Stimulated activated naive CD8-positive, alpha-beta T cell treated with anti-CD3 and anti-CD28 coated beads, Interleukin-15, Interleukin-2, amounts not matched to agents 100 ng/mL and 50 ng/mL, for 24 hours (primary cell): ENCODE data around the gene WWOX.

ENCODE experiments used
- H3K27ac Mint-ChIP-seq: one replicate; pipeline ENCODE4 v1.8.0; 2021; ENCODE audit warnings: mild to moderate bottlenecking, mixed read lengths
- H3K27me3 Mint-ChIP-seq: one replicate; pipeline ENCODE4 v1.8.0; 2021; ENCODE audit warnings: mixed read lengths
- H3K36me3 Mint-ChIP-seq: one replicate; pipeline ENCODE4 v1.8.0; 2021; ENCODE audit warnings: low read depth, mixed read lengths
- H3K4me1 Mint-ChIP-seq: one replicate; pipeline ENCODE4 v1.8.0; 2021; ENCODE audit warnings: low read depth, mixed read lengths
- H3K4me3 Mint-ChIP-seq: one replicate; pipeline ENCODE4 v1.8.0; 2021; ENCODE audit warnings: mild to moderate bottlenecking, mixed read lengths
- H3K9me3 Mint-ChIP-seq: one replicate; pipeline ENCODE4 v1.8.0; 2021; ENCODE audit warnings: mixed read lengths

Gene WWOX

DNA sequence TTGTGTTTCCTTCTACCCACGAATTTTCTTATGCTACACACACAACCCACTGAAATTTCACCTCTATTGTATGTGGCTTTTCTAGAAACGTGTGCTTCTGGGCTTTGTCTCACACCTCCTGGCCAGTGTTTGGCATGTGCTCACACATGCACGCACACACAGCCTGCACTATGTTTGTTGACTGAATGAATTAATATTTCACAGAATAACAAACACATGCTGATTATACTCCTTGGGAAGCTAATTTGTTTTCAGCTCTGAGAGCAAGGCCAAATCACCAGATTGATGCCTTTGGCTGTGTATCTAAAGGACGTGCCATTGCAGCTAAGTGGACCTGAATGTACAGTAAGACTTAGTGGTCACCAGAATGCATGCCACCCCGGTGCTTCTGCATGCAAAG lies 210.7 kb downstream of the WWOX start:
- Mint-ChIP-seq H3K4me1 (peaks cover 17% of the 10 kb centered on the region), H3K27ac (no peak overlapping the region), H3K36me3 (peaks cover 4% of the 10 kb centered on the region), H3K9me3 (no peaks in the 10 kb centered on the region), H3K27me3 (no peaks in the 10 kb centered on the region), H3K4me3 (no peak overlapping the region)

DNA sequence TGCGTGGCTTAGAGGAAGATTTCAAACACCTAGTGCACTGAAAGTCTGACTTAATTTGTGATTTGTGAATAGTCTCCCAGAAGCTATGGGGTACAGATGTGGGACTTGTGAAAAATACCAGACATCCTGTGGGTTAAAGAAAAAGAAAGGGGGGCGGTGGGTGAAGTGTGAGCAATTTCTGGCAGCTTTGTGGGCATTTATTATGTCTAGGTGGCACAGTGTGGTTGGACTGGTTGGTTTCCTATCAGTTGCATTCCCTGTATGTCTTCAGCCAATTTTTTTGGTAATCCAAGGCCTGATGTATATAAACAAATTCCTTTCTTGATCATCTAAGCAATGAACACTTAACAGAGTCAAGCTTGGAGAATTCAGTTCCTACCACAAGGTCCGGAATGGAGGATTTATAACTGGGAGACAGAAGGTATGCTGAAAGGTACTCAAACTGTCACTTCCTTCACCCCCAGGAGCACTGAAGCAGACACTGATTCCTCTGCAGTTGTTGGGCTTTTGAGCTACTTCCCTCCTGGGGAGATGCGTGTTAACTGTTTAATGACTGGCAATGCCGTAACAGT lies 211.6 kb downstream of the WWOX start:
- Mint-ChIP-seq H3K36me3 (peaks cover 3% of the 10 kb centered on the region), H3K27me3 (no peaks in the 10 kb centered on the region), H3K4me1 (peaks cover 17% of the 10 kb centered on the region), H3K4me3 (no peak overlapping the region), H3K27ac (no peak overlapping the region), H3K9me3 (no peaks in the 10 kb centered on the region)

DNA sequence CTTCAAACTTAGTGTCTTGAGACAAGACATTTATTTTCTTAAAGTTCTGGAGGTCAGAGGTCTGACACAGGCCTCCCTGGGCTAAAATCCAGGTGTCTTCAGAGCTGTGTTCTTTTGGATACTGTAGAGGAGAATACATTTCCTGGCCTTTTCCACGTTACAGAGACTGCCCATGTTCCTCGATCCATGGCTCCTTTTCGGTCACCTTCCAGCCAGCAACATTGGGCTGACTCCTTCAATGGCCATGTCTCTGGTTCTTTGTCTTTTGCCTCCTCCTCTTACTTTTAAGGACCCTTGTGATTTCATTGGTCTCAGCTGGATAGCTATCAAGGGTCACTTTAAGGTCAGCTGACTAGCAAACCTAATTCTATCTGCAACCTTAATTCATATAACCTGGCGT lies 212.4 kb downstream of the WWOX start:
- H3K27ac Mint-ChIP-seq = no peak overlapping the region
- peaks cover 4% of the 10 kb centered on the region for H3K36me3 Mint-ChIP-seq
- H3K4me3 Mint-ChIP-seq = no peak overlapping the region
- H3K27me3 Mint-ChIP-seq = no peaks in the 10 kb centered on the region
- H3K4me1 Mint-ChIP-seq = peaks cover 17% of the 10 kb centered on the region
- H3K9me3 Mint-ChIP-seq = no peaks in the 10 kb centered on the region

DNA sequence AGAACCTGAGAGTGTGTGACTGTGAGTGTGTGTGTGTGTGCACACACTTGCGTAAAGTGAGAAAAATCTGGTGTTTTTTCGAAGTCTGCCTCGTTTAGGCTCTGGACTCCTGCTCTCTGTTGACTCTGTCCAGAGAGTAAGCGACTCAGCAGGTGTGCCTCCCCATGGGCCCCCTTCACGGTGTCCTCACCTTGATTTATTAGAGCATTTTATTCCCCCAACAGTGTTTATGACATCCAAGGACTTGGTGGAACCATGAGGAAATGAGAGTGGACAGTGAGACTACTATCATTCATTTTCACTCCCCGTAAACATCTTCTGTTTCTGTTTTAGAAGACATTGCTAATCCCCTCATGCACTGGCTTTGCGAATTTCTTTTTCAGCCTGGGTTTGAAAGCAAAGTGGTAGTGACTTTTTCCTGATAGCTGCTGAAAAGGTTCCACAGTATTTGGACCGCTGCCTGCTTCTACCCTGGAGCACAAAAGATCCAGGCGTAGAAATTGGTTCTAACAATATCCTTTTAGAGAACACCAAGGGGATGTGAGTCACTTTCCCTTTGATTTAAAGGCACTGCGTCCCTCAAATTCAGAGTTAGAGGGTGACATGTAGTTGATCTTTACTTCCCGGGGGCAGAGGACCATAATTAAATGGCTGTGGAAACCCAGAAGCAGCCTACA lies 218.2 kb downstream of the WWOX start:
- Mint-ChIP-seq H3K27me3 (no peaks in the 10 kb centered on the region), H3K27ac (no peak overlapping the region), H3K4me1 (no peaks in the 10 kb centered on the region), H3K9me3 (peaks cover 3% of the 10 kb centered on the region), H3K36me3 (peaks cover 9% of the 10 kb centered on the region), H3K4me3 (no peak overlapping the region)

DNA sequence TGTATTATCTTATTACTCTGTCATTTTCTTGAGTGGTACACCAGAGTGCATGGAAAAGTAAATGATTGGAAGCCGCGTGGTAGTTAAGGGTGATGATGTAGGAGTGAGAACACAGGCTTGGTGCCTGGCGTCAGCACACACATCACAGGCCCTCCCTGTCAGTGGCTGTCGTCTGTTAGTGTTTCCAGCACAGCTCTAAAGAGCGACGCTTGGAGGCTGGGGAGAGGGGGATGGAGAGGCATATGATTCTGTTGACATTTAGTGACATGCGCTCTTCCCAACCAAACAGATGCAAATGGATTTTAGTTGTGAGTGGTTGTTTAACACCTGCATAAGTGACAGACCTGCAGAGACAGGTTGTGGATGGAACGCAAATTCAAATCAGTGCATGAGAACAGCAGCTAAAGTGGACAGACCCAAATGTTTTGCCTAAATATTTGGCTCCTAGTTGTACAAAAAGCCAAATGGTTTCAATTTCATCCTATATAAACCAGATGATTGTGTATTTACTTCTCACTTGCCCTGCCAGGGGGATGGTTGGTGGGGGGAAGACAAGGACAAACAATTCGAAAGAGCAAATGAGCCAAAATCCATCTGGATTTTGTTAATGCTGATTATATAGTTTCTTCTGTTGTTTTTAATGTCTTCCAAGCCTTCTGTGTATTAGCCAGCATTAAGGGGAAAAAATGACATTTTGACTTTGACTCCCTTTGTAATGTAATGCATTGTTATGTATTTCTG lies 222.3 kb downstream of the WWOX start:
- Mint-ChIP-seq H3K4me3 (no peak overlapping the region), H3K4me1 (no peaks in the 10 kb centered on the region), H3K27ac (no peak overlapping the region), H3K36me3 (peaks cover 5% of the 10 kb centered on the region), H3K27me3 (no peaks in the 10 kb centered on the region), H3K9me3 (peaks cover 3% of the 10 kb centered on the region)

DNA sequence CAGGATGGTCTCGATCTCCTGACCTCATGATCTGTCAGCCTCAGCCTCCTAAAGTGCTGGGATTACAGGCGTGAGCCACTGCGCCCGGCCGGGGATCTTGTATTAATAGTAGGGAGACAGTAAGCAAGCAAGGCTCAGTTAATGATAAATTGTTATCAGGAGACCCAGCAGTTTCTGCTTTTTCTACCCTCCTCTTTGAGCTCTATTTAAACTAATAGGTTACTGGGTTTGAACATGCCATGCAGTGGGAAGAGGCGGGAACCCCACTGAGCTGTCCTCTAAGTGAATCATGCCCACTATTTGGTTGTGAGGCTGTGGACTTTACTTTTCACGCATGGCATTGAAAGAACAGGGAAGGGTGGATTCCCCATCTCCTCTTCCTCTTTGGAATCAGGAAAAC lies 223.9 kb downstream of the WWOX start:
- Mint-ChIP-seq H3K4me1 (no peaks in the 10 kb centered on the region), H3K36me3 (no peaks in the 10 kb centered on the region), H3K27me3 (no peaks in the 10 kb centered on the region), H3K4me3 (no peak overlapping the region), H3K27ac (no peak overlapping the region), H3K9me3 (peaks cover 3% of the 10 kb centered on the region)

DNA sequence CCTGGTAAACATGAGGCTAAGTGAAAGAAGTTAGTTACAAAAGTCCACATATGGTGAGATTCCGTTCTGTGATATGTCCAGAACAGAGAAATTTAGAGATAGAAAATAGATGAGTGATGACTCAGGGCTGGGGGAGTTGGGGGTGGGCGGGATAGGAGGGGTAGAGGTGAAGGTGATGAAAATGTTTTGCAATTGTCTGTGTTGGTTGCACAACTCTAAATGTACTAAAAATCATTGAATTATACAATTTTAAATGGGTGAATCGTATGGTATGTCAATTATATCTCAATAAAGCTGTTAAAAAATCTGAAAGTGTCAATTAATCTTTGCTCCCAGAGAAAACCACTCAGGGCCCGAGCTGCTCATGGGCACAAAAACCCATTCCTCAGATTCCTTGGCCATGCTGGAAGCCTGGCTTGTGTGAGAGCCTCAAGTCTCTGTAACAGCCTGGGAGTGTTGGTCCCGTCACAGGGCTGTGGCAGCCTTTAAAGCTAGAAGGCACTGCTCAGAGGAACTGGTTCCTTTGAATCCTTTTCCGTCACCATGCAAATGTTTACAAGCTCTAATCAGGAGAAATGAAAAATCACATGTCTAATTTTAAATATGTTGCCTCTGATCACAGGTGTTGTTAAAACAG lies 225.3 kb downstream of the WWOX start:
- H3K4me3 Mint-ChIP-seq = no peak overlapping the region
- no peaks in the 10 kb centered on the region for H3K9me3 Mint-ChIP-seq
- no peaks in the 10 kb centered on the region for H3K4me1 Mint-ChIP-seq
- H3K27ac Mint-ChIP-seq = no peak overlapping the region
- H3K36me3 Mint-ChIP-seq = no peaks in the 10 kb centered on the region
- H3K27me3 Mint-ChIP-seq = no peaks in the 10 kb centered on the region

DNA sequence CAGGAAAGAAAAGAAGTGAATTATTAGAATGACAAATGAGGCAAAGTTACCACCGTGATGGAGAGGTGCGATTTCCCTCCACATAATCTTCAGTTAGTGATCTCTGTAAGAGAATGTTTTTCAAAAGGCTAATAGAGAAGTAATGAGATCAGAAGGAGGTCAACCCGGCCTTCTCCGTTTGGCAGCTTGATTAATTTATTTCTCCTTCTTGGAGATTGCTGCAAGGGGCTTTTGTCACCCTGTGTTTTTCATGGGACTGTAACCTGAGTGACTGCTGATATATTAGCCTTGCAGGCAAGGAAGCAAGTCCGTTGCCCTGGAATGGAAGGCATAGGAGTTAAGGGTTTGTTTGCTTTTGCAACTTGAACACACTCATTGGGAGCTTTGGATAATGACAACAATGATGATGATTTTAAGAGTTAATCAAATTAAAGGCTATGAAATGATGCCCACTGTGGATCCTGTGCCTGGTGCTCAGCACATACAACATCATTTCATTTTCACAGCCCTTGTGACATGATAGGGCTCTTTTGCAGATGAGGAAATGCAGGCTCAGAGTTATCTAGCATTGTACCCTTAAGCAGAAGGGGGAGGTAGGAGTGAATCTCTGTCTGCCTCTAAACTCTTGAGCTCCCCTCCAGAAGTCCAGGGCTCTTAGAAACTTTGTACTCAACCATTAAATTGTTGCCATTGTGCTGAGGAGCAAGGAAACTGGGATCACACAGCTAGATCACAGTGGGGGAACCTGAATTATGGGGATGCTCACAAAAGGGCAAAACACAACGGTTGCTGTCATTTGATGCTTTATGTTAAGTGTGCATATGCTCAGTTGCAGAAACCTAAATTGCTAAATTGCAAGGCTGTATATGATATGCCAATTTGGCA lies 226.3 kb downstream of the WWOX start:
- Mint-ChIP-seq H3K36me3 (no peaks in the 10 kb centered on the region), H3K27me3 (no peaks in the 10 kb centered on the region), H3K4me3 (no peak overlapping the region), H3K27ac (no peak overlapping the region), H3K9me3 (no peaks in the 10 kb centered on the region), H3K4me1 (no peaks in the 10 kb centered on the region)

DNA sequence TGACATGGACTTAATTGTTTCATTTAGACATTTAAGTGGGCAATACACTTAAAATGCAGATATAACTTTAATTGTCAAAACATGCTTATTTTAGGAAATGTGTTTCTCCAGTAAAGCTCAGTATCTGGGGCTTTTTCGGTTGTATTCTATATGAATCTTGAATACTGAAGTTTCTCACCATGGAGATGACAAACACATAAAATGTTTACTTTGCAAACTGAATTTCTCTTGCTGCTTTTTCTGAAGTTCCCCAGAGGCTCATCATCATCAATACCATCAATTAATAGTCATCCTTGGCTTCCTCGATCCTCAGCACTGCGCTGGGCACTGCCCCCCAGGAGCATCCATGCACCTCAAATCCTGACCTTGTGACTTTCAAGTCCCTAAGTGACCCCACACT lies 227.3 kb downstream of the WWOX start:
- no peak overlapping the region for H3K27ac Mint-ChIP-seq
- H3K4me1 Mint-ChIP-seq = no peaks in the 10 kb centered on the region
- H3K36me3 Mint-ChIP-seq = no peaks in the 10 kb centered on the region
- H3K9me3 Mint-ChIP-seq = no peaks in the 10 kb centered on the region
- H3K4me3 Mint-ChIP-seq = no peak overlapping the region
- no peaks in the 10 kb centered on the region for H3K27me3 Mint-ChIP-seq

DNA sequence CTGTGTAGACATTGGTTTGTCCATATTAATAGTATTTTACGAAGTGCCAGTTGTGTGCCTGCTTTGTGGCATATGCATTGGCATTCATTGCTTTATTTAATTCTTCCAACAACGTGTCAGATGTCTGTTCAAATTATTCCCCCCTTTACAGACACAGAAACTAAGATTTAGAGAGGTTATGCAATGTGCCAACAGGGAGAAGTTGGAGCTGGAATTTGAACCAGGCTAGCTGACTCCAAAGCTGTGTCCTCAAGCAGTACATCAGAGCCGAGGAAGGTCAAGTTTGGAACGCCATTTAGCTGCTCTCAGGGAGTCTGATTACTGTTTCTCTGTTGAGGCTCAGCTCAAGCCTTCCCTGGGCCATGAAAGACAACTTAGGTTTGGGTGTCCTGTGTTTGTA lies 232.3 kb downstream of the WWOX start:
- Mint-ChIP-seq H3K4me1 (no peaks in the 10 kb centered on the region), H3K9me3 (no peaks in the 10 kb centered on the region), H3K4me3 (no peak overlapping the region), H3K27ac (no peak overlapping the region), H3K27me3 (no peaks in the 10 kb centered on the region), H3K36me3 (no peaks in the 10 kb centered on the region)

DNA sequence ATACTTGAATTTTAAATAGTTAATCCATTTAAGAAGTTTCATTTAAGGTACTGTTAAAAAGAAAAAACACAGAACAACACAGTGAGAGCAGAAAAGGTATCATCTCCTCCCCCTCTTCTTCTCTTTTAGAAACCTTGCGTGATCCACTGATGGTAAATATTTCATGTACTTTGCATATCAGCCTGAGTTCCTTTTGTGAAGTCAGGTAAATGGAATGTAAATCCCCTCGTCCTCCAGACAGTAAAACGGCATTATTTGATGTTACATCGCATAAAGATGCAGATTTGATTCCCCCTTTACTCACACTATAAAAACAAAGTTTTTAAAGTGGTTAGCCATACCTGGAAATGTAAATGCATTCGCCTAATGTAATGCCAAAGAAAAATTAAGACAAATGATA lies 234.4 kb downstream of the WWOX start:
- no peak overlapping the region for H3K27ac Mint-ChIP-seq
- no peaks in the 10 kb centered on the region for H3K27me3 Mint-ChIP-seq
- no peaks in the 10 kb centered on the region for H3K4me1 Mint-ChIP-seq
- H3K4me3 Mint-ChIP-seq = no peak overlapping the region
- H3K36me3 Mint-ChIP-seq = no peaks in the 10 kb centered on the region
- H3K9me3 Mint-ChIP-seq = no peaks in the 10 kb centered on the region

DNA sequence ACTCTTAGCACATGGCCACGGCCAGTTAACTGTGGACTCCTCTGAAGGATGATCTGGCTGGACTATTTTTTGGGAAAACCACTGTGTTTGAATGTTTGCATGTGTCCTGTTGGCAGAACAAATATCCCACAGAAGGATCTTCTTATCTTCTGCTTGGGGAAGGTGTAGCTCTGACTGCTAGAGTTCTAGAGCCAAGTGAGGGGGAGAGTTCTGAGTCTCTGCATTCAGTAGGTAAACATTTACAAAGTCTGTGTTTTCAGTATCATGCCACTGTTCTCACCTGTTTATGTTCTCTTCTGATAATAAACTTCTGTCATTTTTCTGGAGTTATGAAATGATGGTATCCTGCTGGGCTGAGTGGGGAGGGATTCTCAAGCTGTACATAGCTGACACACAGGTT lies 241.1 kb downstream of the WWOX start:
- H3K4me3 Mint-ChIP-seq = no peak overlapping the region

DNA sequence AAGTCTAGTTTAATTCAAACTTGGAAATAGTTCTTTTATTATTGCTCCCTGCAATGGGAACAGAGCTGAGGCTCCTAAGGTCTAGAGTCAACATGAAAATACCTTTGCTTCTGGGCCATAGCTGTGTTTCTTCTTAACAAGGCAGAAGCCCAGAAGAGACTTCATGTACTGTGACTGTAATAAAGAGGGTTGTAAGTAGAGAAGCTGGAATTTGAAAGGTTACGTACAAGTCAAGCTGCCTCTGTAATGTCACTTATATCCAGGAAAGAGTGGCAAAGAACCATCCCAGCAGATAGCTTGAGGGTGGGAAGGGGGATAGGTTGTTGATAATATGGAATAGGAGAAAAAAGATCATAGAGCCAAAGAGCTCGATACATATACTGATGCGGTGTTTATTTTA lies 248.6 kb downstream of the WWOX start:
- no peak overlapping the region for H3K4me3 Mint-ChIP-seq
- no peaks in the 10 kb centered on the region for H3K9me3 Mint-ChIP-seq
- no peaks in the 10 kb centered on the region for H3K4me1 Mint-ChIP-seq
- no peaks in the 10 kb centered on the region for H3K27me3 Mint-ChIP-seq
- H3K36me3 Mint-ChIP-seq = peaks cover 3% of the 10 kb centered on the region
- H3K27ac Mint-ChIP-seq = no peak overlapping the region

More for the DNA sequence above, 241.1 kb downstream of the WWOX start:
- Mint-ChIP-seq H3K27ac (no peak overlapping the region), H3K4me1 (no peaks in the 10 kb centered on the region), H3K36me3 (peaks cover 3% of the 10 kb centered on the region), H3K27me3 (no peaks in the 10 kb centered on the region), H3K9me3 (peaks cover 8% of the 10 kb centered on the region)

DNA sequence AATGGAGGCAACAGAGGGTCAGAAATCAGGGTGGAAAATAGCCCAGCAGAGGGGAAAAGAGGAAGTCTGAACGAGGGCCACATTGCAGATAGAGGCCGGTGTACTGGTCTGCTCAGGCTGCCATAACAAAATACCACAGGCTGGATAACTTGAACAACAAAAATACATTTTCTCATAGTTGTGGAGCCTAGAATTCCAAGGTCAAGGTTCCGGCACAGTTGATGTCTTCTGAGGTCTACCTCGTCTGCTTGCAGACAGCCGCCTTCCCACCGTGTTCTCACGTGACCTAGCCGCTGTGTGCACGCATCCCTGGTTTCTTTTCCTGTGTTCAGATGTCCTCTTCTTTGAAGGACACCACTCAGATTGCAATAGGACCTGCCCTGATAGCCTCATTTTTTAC lies 249.4 kb downstream of the WWOX start:
- H3K9me3 Mint-ChIP-seq = no peaks in the 10 kb centered on the region
- no peaks in the 10 kb centered on the region for H3K27me3 Mint-ChIP-seq
- no peak overlapping the region for H3K27ac Mint-ChIP-seq
- no peaks in the 10 kb centered on the region for H3K4me1 Mint-ChIP-seq
- no peak overlapping the region for H3K4me3 Mint-ChIP-seq
- H3K36me3 Mint-ChIP-seq = no peaks in the 10 kb centered on the region
